HG03039 (cell line): ENCODE measurements around the gene CTR9.

Experiments used
- ATAC-seq: cut with Tn5 transposase; IDR thresholded peaks from one replicate; pipeline ENCODE4 v1.9.1; 2021; ENCODE audit warnings: mild to moderate bottlenecking, moderate library complexity; ENCODE audit not compliant: unreplicated experiment

Gene CTR9

GRCh38 chr11:10779086-10779485, 28.0 kb downstream of the CTR9 start:
- no peak for ATAC-seq

- ATAC-seq, result no peak
Measured at GRCh38 chr11:10780040-10780439, 29.0 kb downstream of the CTR9 start.

DNA sequence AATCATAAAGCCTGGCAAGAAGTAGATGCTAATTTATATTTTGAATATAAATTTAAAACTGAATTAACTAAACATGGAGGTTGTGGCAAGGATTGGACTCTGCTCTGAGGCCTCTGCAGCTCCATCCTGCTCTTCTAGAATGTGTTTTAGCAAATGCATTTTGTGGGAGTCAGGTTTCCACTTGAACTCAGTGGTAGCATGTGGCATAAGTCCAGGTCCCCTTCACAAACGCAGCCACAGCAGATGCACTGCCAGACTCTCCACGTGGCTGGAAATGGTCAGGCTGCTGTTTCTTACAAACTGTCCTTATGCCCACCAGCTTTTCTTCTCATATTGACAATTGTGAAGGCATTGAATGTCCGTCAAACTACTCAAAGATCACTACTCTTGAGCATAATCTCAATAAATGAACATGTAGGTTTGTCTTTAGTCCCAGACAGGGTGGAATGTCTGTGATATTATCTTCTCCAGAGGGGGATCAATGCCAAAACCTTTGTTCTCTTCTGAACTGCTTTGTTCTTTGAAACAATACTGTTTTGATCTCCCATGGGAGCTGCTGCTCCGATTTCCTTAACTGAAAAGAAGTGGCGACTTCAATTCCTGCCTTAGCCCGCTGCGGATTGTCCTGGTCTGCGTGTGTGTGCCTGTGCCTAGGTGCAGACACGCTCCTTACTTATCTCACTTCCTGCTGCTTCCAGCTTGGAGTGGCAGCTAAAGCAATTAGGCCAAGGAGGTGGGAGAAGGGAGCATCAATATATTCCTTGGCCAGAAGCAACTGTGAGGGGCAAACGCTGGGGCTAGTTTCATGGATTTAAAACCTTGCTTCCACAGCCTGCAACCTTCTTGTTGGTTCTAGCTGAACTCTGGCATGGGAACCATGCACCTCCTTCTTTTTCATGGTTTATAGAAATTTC, 33.4 kb downstream of the CTR9 start:
- ATAC-seq, result no peak

DNA sequence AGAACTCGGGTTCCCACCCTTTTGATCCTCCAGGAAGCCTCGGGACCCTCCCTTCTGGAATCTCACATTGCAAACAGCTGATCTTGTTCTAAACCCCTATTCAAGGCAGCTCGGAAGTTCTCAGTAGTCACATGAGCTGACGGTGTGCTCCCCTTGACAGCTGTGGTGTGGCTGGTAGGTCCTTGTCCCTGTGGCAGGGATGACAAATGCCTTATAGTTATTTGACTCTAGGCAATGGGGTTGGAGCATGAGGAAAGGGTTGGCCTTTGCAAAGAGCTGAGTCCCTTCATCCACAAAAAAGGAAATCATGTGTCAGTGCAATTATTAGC, 34.1 kb downstream of the CTR9 start:
- no peak for ATAC-seq

DNA sequence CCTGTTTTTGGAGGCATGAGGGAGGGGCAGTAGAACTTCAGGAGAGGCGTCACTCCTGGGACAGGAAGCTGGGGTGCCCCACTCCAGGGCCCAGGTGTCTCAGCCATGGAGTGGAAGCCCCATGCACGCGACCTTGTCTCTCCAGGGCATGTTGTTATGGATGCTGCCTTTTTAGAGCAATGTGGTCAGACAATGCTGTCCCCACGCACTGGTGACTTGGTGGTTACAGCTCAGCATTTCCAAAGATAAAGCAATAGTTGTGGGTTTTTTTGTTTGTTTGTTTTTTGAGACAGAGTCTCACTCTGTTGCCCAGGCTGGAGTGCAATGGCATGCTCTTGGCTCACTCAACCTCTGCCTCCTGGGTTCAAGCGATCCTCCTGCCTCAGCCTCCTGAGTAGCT, 35.4 kb downstream of the CTR9 start:
- no peak for ATAC-seq

DNA sequence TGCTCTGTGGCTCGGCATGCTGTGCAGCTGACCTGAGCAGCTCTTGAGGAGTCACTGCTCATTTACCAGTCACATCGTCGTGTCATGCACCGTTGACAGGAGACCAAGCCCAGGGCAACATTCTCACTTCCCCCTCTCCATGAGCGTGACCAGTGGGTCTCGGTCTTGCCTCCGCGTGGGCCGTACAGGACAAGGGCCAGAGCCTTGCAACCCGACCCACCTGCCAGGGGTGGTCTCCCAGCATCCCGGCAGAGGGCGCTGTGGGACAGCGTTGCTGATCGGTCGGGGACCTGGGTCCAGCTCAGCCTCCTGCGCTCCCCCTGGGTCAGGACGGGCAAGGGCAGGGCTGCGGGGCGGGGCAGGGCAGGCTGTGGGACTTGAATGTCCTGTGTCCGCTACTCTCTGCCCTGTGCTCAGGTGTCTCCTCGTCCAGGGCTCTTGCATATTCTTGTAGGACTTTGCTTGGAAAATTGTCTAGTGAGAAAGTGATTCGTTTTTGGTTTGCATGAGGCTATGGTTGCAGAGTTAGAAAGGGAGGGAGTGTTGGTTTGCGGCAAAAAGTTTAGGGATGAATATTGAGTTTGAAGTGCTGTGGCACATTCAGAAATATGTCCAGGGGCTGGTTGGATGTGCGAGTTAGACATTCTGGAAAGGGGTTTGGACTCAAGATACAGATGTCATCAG, 41.5 kb downstream of the CTR9 start:
- ATAC-seq, result peak; percentile 92

GRCh38 chr11:10793470-10794255, 42.6 kb downstream of the CTR9 start:
- ATAC-seq, result no peak

DNA sequence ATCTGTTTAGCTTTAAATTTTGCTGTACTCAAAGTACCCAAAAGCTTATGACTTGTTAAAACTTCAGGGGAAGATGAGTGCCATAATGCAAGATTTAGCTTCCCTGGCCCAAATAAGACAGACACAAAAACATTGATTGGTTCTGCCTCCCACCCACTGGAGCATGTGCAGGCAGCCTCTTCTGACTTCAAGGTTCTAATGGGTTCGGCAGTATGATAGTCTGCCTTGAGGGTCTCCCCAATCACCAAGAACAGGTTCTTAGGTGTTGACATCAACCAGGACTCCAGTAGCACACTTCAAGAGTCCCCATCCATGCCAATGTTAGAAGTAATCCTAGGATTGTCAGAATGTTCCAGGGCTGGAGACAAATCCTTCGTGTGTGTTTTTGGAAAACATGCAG, 45.1 kb downstream of the CTR9 start:
- ATAC-seq, result no peak

GRCh38 chr11:10797001-10797400, 46.0 kb downstream of the CTR9 start:
- ATAC-seq, result no peak

DNA sequence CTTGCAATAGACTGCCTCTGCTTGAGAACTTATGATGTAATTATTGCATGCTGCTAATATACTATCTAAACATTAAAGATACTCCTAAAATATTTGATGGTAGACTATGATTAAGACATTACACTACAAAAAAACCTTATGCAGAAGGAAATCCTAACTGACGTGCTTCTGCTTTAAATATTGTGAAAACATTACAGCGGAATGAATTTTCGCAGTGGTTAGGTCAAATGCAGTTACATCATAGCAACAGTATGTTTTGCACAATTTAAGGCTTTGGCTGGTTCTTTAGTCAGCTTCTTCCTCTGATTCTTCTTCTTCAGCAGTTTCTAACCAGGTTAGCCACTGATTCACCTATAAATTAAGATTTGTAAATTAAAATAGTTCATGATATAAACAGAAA, 46.5 kb downstream of the CTR9 start:
- no peak for ATAC-seq

DNA sequence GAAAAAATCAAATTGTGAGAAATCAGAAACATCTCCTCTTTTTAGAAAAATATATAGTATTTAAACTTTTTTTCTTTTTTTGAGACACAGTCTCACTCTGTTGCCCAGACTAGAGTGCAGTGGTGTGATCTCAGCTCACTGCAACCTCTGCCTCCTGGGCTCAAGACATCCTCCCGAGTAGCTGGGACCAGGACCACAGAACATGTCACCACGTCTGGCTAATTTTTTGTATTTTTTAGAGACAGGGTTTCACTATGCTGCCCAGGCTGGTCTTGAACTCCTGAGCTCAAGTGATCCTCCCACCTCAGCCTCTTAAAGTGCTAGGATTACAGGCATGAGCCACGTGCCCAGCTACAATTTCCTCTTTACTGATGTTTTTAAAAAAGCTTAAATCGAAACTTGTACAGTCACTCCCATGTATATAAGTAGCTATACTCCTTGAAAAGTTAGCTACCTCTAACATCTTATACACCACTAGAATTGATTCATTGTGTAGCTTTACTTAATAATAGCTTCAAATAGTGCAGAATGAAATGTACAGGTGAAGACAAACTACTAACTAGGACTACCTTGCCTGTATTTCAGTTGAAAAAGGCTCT, 47.4 kb downstream of the CTR9 start:
- ATAC-seq, result no peak

DNA sequence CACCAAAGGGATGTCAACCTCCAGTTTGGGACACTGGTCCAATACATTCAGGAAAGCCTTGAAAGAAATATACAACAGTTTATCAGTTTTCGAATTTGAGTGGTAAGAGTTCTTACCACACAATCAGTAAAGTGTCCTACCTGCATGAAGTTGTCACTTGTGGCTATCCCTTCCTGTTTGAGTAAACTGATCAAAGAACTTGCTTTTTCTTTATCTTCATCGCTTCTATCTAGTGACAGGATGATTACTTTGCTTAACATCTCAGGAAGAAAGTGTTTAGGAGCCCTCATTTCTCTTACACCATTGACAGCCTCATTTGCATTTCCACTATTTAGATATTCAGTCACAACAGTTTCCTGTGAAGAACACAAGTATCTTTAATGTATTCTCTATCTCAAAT, 49.2 kb downstream of the CTR9 start:
- ATAC-seq, result no peak

DNA sequence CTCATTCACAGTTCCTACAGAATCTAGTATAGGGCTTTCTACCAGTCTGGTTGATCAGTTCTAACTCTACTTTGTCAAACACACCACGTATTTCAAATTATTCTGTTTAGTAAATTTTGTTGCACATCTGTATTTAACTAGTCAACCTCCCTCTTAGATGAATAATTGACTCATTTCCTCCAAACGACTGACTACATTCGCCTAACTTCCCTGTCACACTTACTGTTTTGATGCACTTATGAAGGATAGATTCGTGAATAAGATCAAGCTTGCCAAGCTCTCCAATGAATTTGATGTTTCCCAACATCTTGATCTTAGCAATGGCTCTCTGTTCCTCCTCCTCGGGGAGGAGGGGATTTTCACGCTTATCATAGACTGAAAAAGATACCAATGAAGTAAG, 52.6 kb downstream of the CTR9 start:
- no peak for ATAC-seq

DNA sequence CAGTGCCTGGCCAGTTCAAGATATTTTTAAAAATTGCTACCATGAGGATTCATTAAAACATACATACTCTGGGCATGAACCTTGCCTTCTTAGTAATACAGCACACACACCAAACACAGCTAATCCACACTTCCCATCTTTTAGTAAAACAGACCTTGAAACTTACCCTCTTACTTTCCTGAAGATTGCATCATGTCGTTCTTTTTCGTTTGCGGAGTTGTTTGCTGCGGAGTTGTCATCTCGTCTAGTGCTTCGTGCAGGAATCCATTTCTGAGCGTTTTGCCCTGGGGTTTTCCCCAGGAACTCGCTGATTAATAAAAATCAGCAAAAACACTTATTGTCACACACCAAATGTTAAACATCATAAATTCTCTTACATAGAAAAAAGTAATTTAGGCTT, 54.7 kb downstream of the CTR9 start:
- ATAC-seq, result no peak

- no peak for ATAC-seq
Measured at GRCh38 chr11:10806206-10806605, 55.2 kb downstream of the CTR9 start.

- ATAC-seq, result peak; percentile 6
Measured at GRCh38 chr11:10807493-10808234, 56.6 kb downstream of the CTR9 start.

DNA sequence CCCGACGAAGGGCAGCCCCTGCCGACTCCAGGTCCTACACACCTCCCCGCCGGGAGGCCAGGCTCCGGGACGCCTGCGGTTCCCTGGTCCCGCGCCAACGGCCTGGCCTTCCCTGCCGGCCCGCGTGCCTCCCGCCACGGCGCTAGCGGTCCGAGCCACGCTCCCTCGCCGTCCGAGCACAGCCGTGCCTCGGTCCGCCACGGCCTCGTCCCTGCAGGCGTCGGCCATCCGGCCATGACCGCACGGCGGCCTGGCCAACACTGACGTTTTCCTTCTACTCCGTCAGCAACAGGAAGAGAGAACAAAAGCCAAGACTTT, 57.1 kb downstream of the CTR9 start:
- peak; percentile 4 for ATAC-seq

GRCh38 chr11:10808553-10809372, 57.7 kb downstream of the CTR9 start, which contains the start of gene EIF4G2:
EIF4G2 (minus strand) TSS chr11:10808926.
- ATAC-seq, result peak; percentile 94

- peak; percentile 11 for ATAC-seq
Measured at GRCh38 chr11:10809373-10810160, 58.5 kb downstream of the CTR9 start.
